Activated CD4-positive, alpha-beta T cell treated with anti-CD3 and anti-CD28 coated beads, Interleukin-2, amount 10 ng/mL, durations not matched to agents 24 days and 14 days (primary cell): ENCODE measurements around the gene STUM. TPM values are rescaled to one million over a fixed set of nuclear protein-coding genes. Genes with fewer than 3 reads are reported as not detected.

Experiments
- DNase-seq: peaks from one replicate; pipeline ENCODE4 v3.0.0; 2022
- H3K27ac Mint-ChIP-seq: one replicate; pipeline ENCODE4 v1.8.0; 2022; ENCODE audit warnings: mild to moderate bottlenecking, mixed read lengths
- H3K27me3 Mint-ChIP-seq: one replicate; pipeline ENCODE4 v1.8.0; 2022; ENCODE audit warnings: mixed read lengths
- H3K36me3 Mint-ChIP-seq: one replicate; pipeline ENCODE4 v1.8.0; 2022; ENCODE audit warnings: low read depth, mild to moderate bottlenecking, mixed read lengths
- H3K4me1 Mint-ChIP-seq: one replicate; pipeline ENCODE4 v1.8.0; 2021; ENCODE audit warnings: mixed read lengths
- H3K4me3 Mint-ChIP-seq: one replicate; pipeline ENCODE4 v1.8.0; 2022; ENCODE audit warnings: mild to moderate bottlenecking, moderate library complexity, mixed read lengths
- H3K9me3 Mint-ChIP-seq: one replicate; pipeline ENCODE4 v1.8.0; 2021; ENCODE audit warnings: mixed read lengths
- intact Hi-C: fragments of 100-400 bp; cut with micrococcal nuclease; formaldehyde crosslinking; loops from one replicate; pipeline ENCODE4 v1.15.1; 2023
- total RNA-seq: library from RNA; stranded (reverse); gene quantifications from 2 replicates; pipeline ENCODE4 v1.2.3, GENCODE V29; 2022

Gene STUM
- total RNA-seq, 1 donor from 2014 or later = not detected

DNA sequence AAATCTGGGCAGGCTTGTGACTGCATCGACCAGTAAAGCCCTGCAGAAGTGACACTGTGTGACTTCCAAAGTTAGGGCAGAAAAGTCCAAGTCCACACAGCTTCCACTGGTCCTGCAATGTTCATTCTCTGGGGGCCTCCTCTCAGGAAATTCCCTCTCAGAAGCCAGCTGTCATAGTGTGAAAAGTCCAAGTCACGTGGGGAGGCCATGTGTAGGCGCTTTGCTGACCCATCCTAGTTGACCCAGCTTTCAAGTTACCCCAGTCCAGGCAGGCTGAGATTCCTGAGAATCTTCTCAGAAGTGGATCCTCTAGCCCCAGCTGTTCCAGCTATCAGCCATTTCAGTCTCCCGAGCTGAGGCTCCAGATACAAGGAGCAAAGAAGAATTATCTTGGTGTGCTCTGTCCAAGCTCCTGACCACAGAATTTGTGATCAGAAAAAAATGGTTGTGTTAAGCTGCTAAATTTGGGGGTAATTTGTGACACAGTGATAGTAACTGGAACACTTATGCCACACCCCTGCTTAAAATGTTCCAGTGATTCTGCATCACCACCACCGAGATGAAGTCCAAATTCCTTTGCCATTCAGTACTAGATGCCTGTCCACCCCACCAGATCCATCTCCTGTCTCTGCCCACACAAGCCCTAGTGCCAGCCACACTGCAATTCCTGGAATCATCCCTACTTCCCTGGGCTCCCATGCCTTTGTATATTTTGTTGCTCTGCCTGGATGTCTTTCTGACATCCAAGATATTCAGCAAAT is 2.5 kb upstream of the STUM start:
- intact Hi-C loops = loop anchor here (10.0 kb wide), 1 partner anchor 189 kb away; the partner anchor contains the start of gene ITPKB
- no peak overlapping the region for H3K27ac Mint-ChIP-seq
- H3K27me3 Mint-ChIP-seq = peaks cover 47% of the 10 kb centered on the region
- no peak for DNase-seq
- H3K4me3 Mint-ChIP-seq = no peak overlapping the region
- H3K9me3 Mint-ChIP-seq = no peaks in the 10 kb centered on the region
- H3K36me3 Mint-ChIP-seq = no peaks in the 10 kb centered on the region
- peaks cover 9% of the 10 kb centered on the region for H3K4me1 Mint-ChIP-seq

DNA sequence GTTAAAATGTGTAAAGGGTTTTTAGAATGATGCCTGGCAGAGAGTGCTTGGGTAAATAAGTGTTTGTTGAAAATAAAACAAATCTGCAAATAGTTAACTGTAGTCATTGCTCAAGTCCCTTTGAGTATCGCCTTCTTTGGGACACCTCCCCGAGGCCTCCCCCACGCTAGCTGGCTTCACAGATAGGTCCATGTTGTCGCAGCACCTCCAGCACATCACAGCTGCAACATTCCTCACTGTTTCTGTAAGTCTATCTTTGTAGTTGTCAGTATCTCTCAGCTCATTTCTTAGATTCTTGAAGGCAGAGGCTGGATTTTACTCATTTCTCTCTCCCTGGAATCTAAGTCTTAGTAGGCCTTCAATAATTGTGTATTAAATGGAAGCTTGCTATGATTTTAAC is 1.6 kb upstream of the STUM start:
- peaks cover 56% of the 10 kb centered on the region for H3K27me3 Mint-ChIP-seq
- no peak overlapping the region for H3K27ac Mint-ChIP-seq
- H3K4me1 Mint-ChIP-seq = peaks cover 9% of the 10 kb centered on the region
- H3K9me3 Mint-ChIP-seq = no peaks in the 10 kb centered on the region
- no peak overlapping the region for H3K4me3 Mint-ChIP-seq
- H3K36me3 Mint-ChIP-seq = no peaks in the 10 kb centered on the region
- intact Hi-C loops = loop anchor here (1.0 to 10.0 kb wide), 2 partner anchors 188 to 281 kb away; partner anchors contain the start of gene ITPKB
- no peak for DNase-seq

DNA sequence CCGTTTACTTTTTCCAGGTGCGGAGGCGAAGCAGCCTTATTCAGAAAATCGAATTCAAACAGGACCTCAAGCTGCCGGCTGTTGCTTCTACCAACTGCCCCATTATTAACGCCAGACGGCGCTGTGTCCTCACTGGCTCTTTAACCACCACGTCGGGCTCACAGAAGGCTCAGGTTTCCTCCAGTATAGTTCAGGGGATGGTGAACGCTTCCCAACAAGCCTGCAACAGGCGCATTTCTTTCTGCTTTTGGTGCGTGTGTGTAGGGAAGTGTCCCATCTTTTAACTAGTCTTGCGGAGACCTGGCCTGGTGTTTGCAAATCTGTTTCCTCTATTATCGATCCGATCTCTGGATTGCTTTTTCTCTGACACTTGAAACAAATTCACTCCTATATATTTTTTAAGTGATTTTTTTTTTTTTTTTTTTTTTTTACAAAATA is 791 bp upstream of the STUM start:
- Mint-ChIP-seq H3K9me3 (no peaks in the 10 kb centered on the region), H3K36me3 (no peaks in the 10 kb centered on the region), H3K4me3 (no peak overlapping the region), H3K27ac (no peak overlapping the region), H3K4me1 (peaks cover 9% of the 10 kb centered on the region), H3K27me3 (peaks cover 63% of the 10 kb centered on the region)
- peak; percentile 82 for DNase-seq
- intact Hi-C loops = loop anchor here (1.0 to 10.0 kb wide), 2 partner anchors 187 to 281 kb away; partner anchors contain the start of gene ITPKB

DNA sequence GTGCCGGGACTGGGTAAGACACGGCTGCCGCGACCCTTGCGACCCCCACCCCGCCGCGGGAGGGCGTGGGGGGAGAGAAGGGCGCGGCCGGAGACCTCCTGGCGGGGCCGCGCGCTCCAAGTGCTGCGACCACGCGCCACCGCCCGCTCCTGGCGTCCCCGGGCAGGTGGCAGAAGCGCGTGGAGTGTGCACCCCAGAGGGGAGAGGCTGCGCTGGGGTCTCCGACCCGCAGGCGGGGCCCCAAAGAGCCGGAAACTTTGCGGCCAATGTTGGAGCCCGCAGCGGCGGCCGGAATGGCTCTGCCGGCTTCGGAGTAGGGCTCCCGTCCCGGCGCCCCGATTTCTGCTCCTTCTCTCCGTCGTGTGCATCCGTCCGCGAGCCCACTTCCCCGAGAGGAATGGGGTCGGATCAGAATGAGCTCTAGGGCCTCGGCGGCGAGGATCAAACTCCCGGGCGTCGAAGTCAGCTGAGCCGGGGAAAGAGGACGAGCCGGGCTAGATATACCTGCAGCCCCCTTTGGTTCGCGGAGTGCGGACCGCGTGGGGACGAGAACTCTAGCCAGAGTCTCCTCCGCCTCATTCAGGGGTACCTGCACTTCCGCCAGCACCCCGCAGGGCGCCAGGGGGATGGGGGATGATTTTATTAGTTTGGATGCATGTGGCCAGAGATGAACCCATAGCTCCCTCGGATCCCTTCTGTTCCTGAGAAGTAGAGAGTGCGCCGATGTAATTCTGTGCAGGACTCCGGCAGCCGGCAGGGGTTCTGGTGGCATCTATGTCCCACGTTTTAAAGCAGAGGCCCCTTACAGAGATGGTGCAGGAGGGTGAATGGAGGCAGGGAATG is 751 bp downstream of the STUM start:
- H3K4me1 Mint-ChIP-seq = peaks cover 9% of the 10 kb centered on the region
- H3K36me3 Mint-ChIP-seq = no peaks in the 10 kb centered on the region
- DNase-seq = peak; percentile 60
- H3K9me3 Mint-ChIP-seq = no peaks in the 10 kb centered on the region
- peak overlapping the region; percentile 43 for H3K4me3 Mint-ChIP-seq
- intact Hi-C loops = loop anchor here (10.0 kb wide), 1 partner anchor 185 kb away; the partner anchor contains the start of gene ITPKB
- H3K27me3 Mint-ChIP-seq = peaks cover 73% of the 10 kb centered on the region
- no peak overlapping the region for H3K27ac Mint-ChIP-seq

DNA sequence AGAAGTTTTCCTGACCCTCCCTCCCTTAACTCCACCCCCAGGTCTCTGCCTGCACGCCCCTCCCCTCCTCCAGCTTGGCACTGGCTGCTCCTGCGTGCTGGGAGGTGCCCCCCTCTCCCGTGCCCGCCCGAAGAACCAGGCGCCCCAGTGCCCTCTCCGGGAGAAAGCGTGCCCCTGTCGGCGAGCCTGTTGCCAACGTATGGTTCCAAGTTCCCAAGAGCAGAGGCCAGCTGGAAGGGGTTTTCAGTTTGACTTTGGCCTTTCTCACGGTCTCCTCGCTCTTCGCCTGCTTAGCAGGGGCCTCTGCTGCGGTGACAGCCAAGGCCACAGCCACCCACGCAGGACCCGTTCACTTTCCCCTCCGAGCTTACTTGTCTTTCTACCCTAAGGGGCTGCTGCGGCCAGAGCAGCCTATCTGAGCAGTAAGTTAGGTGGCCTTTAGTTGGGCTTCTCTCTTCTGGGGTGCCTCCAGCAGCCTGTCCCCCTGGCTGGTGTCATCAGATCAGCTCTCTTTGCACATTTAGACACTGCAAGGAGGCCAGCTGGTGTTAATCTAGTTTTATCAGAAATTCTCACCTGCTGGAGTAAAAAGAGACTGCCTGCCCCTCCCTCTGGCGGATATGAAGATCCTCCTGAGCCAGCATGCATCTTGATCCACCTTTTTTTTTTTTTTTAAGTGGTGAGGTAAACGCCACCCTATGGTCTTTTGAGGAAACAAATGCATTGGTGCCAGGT is 1.5 kb downstream of the STUM start:
- Mint-ChIP-seq H3K36me3 (no peaks in the 10 kb centered on the region), H3K27me3 (peaks cover 78% of the 10 kb centered on the region), H3K9me3 (no peaks in the 10 kb centered on the region), H3K4me3 (peak overlapping the region; percentile 52), H3K4me1 (peaks cover 9% of the 10 kb centered on the region), H3K27ac (no peak overlapping the region)
- intact Hi-C loops = loop anchor here (10.0 kb wide), 1 partner anchor 185 kb away; the partner anchor contains the start of gene ITPKB
- peak; percentile 58 for DNase-seq

DNA sequence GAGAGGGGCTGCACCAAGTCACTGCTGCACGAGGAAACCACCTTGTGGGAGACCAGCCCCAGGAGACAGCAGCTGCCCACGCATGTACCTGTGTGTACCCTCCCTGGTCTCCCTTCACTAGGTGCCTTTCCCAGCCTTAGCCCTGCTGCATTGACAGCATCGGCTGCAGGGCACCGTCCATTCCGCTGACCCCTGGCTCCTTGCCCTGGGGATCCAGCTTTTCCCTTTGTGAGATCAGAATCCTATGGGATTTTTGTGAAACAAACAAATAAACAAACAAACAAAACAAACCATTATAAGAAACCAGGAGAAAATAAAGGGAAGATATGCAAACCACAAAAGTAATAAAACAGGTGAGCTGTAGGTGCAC is 2.1 kb downstream of the STUM start:
- H3K4me3 Mint-ChIP-seq = no peak overlapping the region
- H3K27ac Mint-ChIP-seq = no peak overlapping the region
- peaks cover 78% of the 10 kb centered on the region for H3K27me3 Mint-ChIP-seq
- no peak for DNase-seq
- peaks cover 9% of the 10 kb centered on the region for H3K4me1 Mint-ChIP-seq
- H3K36me3 Mint-ChIP-seq = no peaks in the 10 kb centered on the region
- intact Hi-C loops = no loop called here
- no peaks in the 10 kb centered on the region for H3K9me3 Mint-ChIP-seq

DNA sequence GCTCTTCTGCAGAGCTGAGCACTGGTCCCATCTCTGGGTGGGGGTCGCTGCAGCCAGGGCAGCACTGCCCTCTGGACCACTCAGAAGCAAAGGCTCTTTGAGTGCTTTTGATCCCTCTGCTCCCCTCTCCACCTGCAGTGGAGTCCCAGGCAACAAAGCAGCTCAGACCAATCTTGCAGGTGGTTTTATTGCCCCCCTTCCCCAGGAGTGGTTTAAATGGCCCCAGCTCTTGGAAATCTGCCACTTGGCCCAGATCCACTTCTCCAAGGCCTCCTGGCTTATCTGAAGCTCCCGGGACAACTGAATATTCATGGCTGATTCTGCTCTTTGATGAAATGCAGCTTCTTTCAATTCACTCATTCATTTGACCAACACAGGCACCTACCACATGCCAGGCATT is 2.7 kb downstream of the STUM start:
- H3K27me3 Mint-ChIP-seq = peaks cover 79% of the 10 kb centered on the region
- DNase-seq = no peak
- peaks cover 9% of the 10 kb centered on the region for H3K4me1 Mint-ChIP-seq
- no peaks in the 10 kb centered on the region for H3K36me3 Mint-ChIP-seq
- intact Hi-C loops = no loop called here
- H3K9me3 Mint-ChIP-seq = no peaks in the 10 kb centered on the region
- H3K27ac Mint-ChIP-seq = no peak overlapping the region
- no peak overlapping the region for H3K4me3 Mint-ChIP-seq

DNA sequence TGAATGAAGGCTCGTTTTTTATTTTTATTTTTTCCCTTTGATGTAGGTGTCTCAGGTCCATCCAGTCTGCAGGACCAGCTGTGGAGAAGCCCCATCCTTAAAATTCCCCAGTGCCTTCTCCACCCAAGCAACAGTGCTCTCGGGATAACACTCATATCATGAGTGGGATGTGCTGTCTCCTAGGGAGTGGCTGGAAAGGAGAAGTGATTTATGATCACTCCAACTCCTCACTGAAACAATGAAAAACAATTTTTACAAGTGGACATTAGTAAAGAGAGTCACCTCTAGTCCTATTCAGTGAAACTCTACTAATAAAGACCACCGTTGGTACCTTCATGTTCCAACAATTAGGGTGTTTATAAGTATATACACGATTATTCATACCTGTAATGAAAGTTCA is 3.5 kb downstream of the STUM start:
- Mint-ChIP-seq H3K9me3 (no peaks in the 10 kb centered on the region), H3K36me3 (no peaks in the 10 kb centered on the region), H3K4me3 (no peak overlapping the region), H3K27ac (no peak overlapping the region), H3K27me3 (peaks cover 74% of the 10 kb centered on the region), H3K4me1 (peaks cover 9% of the 10 kb centered on the region)
- intact Hi-C loops = no loop called here
- no peak for DNase-seq

DNA sequence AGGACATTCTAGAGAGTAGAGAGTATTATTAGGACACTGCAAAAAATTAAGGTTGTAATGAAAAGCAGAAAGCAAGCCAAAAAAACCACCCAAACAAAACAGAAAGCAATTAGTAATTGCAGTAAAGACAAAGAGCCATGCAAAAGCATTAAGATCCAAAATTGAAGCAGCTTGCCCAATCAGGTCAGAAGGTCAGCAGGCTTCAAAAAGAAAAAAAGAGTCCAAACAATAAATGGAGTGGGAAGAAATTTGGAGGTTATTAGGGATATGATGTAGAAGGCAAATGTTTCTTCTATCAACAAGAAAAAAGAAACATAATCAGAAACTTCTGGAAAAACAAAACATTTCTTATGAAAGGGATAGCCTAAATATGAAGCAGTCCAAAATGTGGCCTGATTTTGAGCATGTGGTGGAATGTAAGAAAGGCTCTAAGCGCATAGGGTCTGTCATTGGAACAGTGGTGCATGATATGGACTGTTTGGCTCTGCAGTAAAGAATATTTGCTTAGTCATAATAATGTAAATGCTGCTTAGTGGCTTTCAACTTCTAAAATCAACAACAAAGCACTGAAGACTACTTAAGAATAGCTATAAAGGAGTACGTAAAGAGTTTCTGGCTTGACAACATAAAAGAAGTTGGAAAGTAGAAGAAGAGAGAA is 4.8 kb downstream of the STUM start:
- H3K9me3 Mint-ChIP-seq = no peaks in the 10 kb centered on the region
- H3K4me1 Mint-ChIP-seq = peaks cover 6% of the 10 kb centered on the region
- no peak overlapping the region for H3K27ac Mint-ChIP-seq
- intact Hi-C loops = no loop called here
- no peak overlapping the region for H3K4me3 Mint-ChIP-seq
- peaks cover 71% of the 10 kb centered on the region for H3K27me3 Mint-ChIP-seq
- no peak for DNase-seq
- H3K36me3 Mint-ChIP-seq = no peaks in the 10 kb centered on the region

DNA sequence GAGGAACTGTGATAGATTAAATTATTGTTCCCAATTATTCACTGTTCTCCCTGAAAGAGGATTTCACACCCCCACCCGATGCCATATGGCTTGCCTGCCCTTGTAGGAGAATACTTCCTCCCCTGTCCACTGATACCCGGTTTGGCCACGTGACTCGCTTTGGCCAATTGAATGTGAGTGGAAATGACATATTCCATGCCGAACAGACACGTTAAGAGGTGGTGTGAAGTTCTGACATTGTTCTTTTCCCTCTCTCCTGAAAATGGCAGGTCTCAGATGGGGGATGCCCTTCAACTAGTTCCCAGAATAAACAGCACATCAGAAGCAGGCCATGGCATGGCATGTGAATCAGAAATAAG is 5.3 kb downstream of the STUM start:
- intact Hi-C loops = no loop called here
- peaks cover 71% of the 10 kb centered on the region for H3K27me3 Mint-ChIP-seq
- DNase-seq = no peak
- H3K27ac Mint-ChIP-seq = no peak overlapping the region
- H3K4me3 Mint-ChIP-seq = no peak overlapping the region
- peaks cover 6% of the 10 kb centered on the region for H3K4me1 Mint-ChIP-seq
- H3K9me3 Mint-ChIP-seq = no peaks in the 10 kb centered on the region
- H3K36me3 Mint-ChIP-seq = no peaks in the 10 kb centered on the region

DNA sequence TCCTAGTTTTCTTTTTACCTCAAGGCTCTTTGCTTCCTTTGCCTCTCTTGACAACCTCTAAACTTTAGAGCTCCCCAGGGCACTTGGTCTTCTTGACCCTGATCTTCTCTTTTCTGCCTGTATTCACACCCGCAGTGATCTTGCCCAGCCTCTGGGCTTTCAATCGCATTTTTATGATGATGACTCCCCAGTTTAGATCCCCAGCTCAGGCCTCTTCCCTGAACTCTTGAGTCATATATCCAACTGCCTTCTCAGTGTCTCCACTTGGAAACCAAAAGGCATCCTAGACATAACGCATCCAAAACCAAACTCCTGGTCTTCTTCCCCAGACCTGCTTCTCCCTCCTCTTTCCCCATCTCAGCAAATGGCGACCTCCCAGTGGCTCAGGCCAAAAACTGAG is 6.5 kb downstream of the STUM start:
- Mint-ChIP-seq H3K4me1 (peaks cover under 1% of the 10 kb centered on the region), H3K27ac (no peak overlapping the region), H3K4me3 (no peak overlapping the region), H3K9me3 (no peaks in the 10 kb centered on the region), H3K27me3 (peaks cover 63% of the 10 kb centered on the region), H3K36me3 (no peaks in the 10 kb centered on the region)
- intact Hi-C loops = no loop called here
- DNase-seq = no peak

DNA sequence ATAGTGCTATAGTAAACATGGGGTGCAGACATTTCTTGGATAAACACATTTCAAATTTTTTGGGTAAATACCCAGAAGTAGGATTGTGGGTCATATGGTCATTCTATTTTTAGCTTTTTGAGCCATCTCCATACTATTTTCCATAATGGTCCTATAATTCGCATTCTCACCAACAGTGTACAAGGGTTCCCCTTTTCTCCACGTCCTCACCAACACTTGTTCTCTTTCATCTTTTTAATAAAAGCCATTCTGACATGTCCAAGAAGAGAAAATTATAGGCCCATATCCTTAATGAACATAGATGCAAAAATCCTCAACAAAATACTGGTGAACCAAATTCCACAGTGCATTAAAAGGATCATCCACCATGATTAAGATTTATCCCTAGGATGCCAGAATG is 8.9 kb downstream of the STUM start:
- H3K9me3 Mint-ChIP-seq = no peaks in the 10 kb centered on the region
- H3K4me1 Mint-ChIP-seq = no peaks in the 10 kb centered on the region
- H3K27ac Mint-ChIP-seq = no peak overlapping the region
- intact Hi-C loops = no loop called here
- no peak for DNase-seq
- no peaks in the 10 kb centered on the region for H3K36me3 Mint-ChIP-seq
- H3K4me3 Mint-ChIP-seq = no peak overlapping the region
- peaks cover 48% of the 10 kb centered on the region for H3K27me3 Mint-ChIP-seq

DNA sequence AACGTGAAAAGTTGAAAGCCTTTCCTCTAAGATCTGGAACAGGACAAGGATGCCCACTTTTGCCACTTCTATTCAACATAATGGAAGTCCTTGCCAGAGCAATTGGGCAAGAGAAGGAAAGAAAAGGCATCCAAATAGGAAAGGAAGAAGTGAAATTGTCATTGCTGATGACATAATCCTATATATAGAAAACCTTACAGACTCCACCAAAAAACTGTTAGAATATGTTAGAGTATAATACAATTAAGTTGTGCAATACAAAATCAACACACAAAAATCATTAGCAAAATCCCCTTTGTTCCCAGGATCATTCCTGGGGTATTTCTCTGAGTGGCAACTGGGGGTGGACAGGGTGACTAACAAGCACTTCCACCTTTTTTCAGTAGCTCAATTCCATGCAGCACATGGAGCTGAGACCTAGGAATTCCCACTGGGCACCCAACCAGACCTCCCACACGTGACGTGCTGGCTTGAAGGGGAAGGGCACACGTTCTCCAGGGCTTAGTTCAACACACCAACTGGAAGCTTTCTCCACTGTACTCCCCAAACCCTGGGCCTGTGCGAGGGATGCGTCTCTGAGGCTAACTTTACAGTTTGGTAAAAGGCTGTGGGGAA is 9.6 kb downstream of the STUM start:
- no peaks in the 10 kb centered on the region for H3K9me3 Mint-ChIP-seq
- intact Hi-C loops = no loop called here
- no peak overlapping the region for H3K4me3 Mint-ChIP-seq
- H3K27ac Mint-ChIP-seq = no peak overlapping the region
- no peaks in the 10 kb centered on the region for H3K36me3 Mint-ChIP-seq
- DNase-seq = no peak
- no peaks in the 10 kb centered on the region for H3K4me1 Mint-ChIP-seq
- peaks cover 41% of the 10 kb centered on the region for H3K27me3 Mint-ChIP-seq
